H1 (cell line): Measurements from ENCODE around the gene UQCR10. TPM values are rescaled to one million over a fixed set of nuclear protein-coding genes. Genes with fewer than 3 reads are reported as not detected.

Experiments used
- BCL11A ChIP-seq, 2 experiments: IDR thresholded peaks; one replicate each; pipeline ENCODE4 v1.6.1; 2011; ENCODE audit warnings: low read depth in 2 of 2, low read length in 2 of 2, mild to moderate bottlenecking in 2 of 2
- polyA plus RNA-seq, 7 experiments: library from polyadenylated mRNA; depleted of rRNA in 3 of 7; stranded (reverse) in 5 of 7; unstranded in 2 of 7; fragments of >200 nt in 5 of 7; fragments of 200-250 nt in 2 of 7; gene quantifications; 1 replicate in 5 of 7; 2 replicates in 1 of 7; 4 replicates in 1 of 7; pipeline versions ENCODE4 v1.2.1 to v1.2.3, GENCODE V29; 2011 to 2013; ENCODE audit warnings: missing spikeins in 2 of 7, mixed read lengths in 2 of 7
- total RNA-seq: library from RNA; stranded (reverse); fragmentation: NEBNext Ultra II Directional; extraction: Animal tissue kit (Norgen Biotek cat#: 25700); gene quantifications from 2 replicates; pipeline ENCODE4 v1.2.1, GENCODE V29; 2021

The UQCR10 gene
- total and polyA plus RNA-seq, 2 of the 8 experiments (the other 6 are each of a cell fraction or from before 2014, with no cell fraction given): 102 to 260 TPM

DNA sequence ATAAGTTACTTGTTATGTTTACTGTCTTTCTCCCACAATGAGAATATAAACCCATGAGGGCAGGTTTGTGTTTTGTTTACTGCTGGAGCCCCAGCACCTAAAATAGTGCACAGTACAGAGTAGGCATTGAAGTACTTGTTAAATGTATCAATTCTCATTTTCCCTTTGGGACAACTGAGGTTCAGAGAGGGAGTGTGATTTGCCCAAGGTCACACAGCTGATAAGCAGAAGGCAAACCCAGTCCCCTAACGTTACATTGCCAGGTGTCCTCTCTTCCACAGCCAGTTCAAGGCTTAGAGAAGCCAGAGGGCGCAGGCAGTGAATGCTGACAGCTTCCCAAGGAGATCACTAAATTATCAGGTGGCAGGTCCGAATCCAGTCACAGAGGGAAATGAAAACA, 17.1 kb upstream of the UQCR10 start (continued):
- no peak for TF ChIP-seq BCL11A (IDR thresholded peaks at IDR 0.05; ENCODE audit: low read depth in 2 of 2, low read length in 2 of 2)
- TF ChIP-seq, all 59 proteins: peak for 0
